HepG2 (cell line): ENCODE results near the gene ENTHD1. TPM values are rescaled to one million over a fixed set of nuclear protein-coding genes. Genes with fewer than 3 reads are reported as not detected.

Experiments used
- ATAC-seq: fragments of 200-7000 bp; cut with Tn5 transposase; 3 replicates; pipeline ENCODE4 v1.9.1; 2020; ENCODE audit warnings: mild to moderate bottlenecking, moderate library complexity
- BruUV-seq: library from RNA; stranded (reverse); fragments of 400-500 nt; replicated peaks from 2 replicates; lab custom pipeline; 2021; lab: Mats Ljungman, UMichigan
- CTCF ChIA-PET: fragments of 300-600 bp; formaldehyde crosslinking; extraction: SDS; loops from one replicate; lab custom pipeline; 2021; ENCODE audit warnings: low total read pairs, inconsistent platforms, low intra/inter-chr PET ratio; lab: Yijun Ruan, JAX
- POLR2A ChIA-PET: fragments of 350-600 bp; sonication (Branson Sonifier 250); formaldehyde crosslinking; loops from one replicate; lab custom pipeline; 2020; ENCODE audit warnings: antibody characterized with exemption, inconsistent platforms; lab: Yijun Ruan, JAX
- DNase-seq: peaks from one replicate; pipeline ENCODE4 v3.0.0-alpha.2; 2015; ENCODE audit warnings: low spot score
- FAIRE-seq: peaks from 3 replicates; lab custom pipeline; 2011; peaks lifted over from hg19 to GRCh38; lab: Jason Lieb, UNC
- H2AFZ ChIP-seq: one replicate; pipeline ENCODE4 v1.6.1; 2011; ENCODE audit warnings: low read length, inconsistent platforms
- H3K27ac ChIP-seq: fragments of 300-600 bp; 3 replicates; pipeline ENCODE4 v1.8.0; 2011; ENCODE audit warnings: mixed run types, mild to moderate bottlenecking, mixed read lengths, low read length, inconsistent platforms; ENCODE audit not compliant: insufficient read depth; ENCODE audit errors: extremely low read length
- H3K27me3 ChIP-seq, 2 experiments: fragments of 200-600 bp in 1 of 2; 2 replicates in 1 of 2; 3 replicates in 1 of 2; pipeline versions ENCODE4 v1.6.0 to v1.8.0; 2011; ENCODE audit warnings: low read length in 2 of 2, mild to moderate bottlenecking in 2 of 2, moderate library complexity in 2 of 2, inconsistent platforms in 1 of 2; ENCODE audit not compliant: insufficient read depth in 2 of 2, control insufficient read depth in 1 of 2
- H3K36me3 ChIP-seq, 2 experiments: fragments of 200-600 bp in 1 of 2; replicated peaks in 1 of 2; 2 replicates in 1 of 2; 3 replicates in 1 of 2; pipeline versions ENCODE4 v1.5.1 to v1.8.0; 2011; ENCODE audit warnings: low read length in 2 of 2, inconsistent platforms in 1 of 2; ENCODE audit not compliant: insufficient read depth in 2 of 2, control insufficient read depth in 1 of 2
- H3K4me1 ChIP-seq: 2 replicates; pipeline ENCODE4 v1.5.1; 2012; ENCODE audit warnings: low read length, inconsistent platforms; ENCODE audit not compliant: insufficient read depth
- H3K4me2 ChIP-seq: 2 replicates; pipeline ENCODE4 v1.6.0; 2011; ENCODE audit warnings: low read depth, low read length, inconsistent platforms
- H3K4me3 ChIP-seq, 3 experiments: fragments of 200-600 bp in 1 of 3; sonication (generic), shearing (Covaris generic) in 1 of 3; replicated peaks in 1 of 3; 2 replicates each; pipeline ENCODE4 v1.5.1; 2011 to 2016; ENCODE audit warnings: low read length in 3 of 3, inconsistent platforms in 2 of 3, low read depth in 2 of 3, mild to moderate bottlenecking in 2 of 3, control low read depth in 1 of 3, mixed read lengths in 1 of 3; ENCODE audit not compliant: insufficient read depth in 1 of 3
- H3K79me2 ChIP-seq: one replicate; pipeline ENCODE4 v1.6.1; 2011; ENCODE audit warnings: low read length, inconsistent platforms; ENCODE audit not compliant: insufficient read depth
- H3K9ac ChIP-seq: 2 replicates; pipeline ENCODE4 v1.6.0; 2011; ENCODE audit warnings: mild to moderate bottlenecking, low read depth, low read length, inconsistent platforms; ENCODE audit not compliant: insufficient read depth
- H3K9me3 ChIP-seq: 2 replicates; pipeline ENCODE4 v1.5.1; 2012; ENCODE audit warnings: mild to moderate bottlenecking, low read length
- H4K20me1 ChIP-seq: 2 replicates; pipeline ENCODE4 v1.6.0; 2011; ENCODE audit warnings: inconsistent platforms, mild to moderate bottlenecking, low read length, moderate library complexity; ENCODE audit not compliant: insufficient read depth
- BCL3 ChIP-seq: sonication (generic); formaldehyde crosslinking; IDR thresholded peaks from 2 replicates; pipeline ENCODE4 v1.5.1; 2020; ENCODE audit warnings: mild to moderate bottlenecking, missing genetic modification reagents, moderate library complexity
- CENPT ChIP-seq: sonication (generic); formaldehyde crosslinking; IDR thresholded peaks from 2 replicates; pipeline ENCODE4 v1.8.0; 2022; ENCODE audit warnings: low read depth, mild to moderate bottlenecking, moderate library complexity, missing genetic modification reagents
- ETS1 ChIP-seq: sonication (generic); formaldehyde crosslinking; IDR thresholded peaks from 2 replicates; pipeline ENCODE4 v1.4.0; 2020; ENCODE audit warnings: missing genetic modification reagents
- EZH2 ChIP-seq: conservative IDR thresholded peaks from 2 replicates; pipeline ENCODE4 v1.6.1; 2012; ENCODE audit warnings: mild to moderate bottlenecking, low read depth, low read length, moderate library complexity
- GZF1 ChIP-seq: sonication (generic); formaldehyde crosslinking; IDR thresholded peaks from 2 replicates; pipeline ENCODE4 v1.5.1; 2020; ENCODE audit warnings: mild to moderate bottlenecking, missing genetic modification reagents
- JARID2 ChIP-seq: sonication (generic); formaldehyde crosslinking; IDR thresholded peaks from 2 replicates; pipeline ENCODE4 v1.8.1; 2023; ENCODE audit warnings: missing genetic modification reagents, inconsistent platforms; ENCODE audit not compliant: insufficient replicate concordance
- JDP2 ChIP-seq: sonication (generic); formaldehyde crosslinking; IDR thresholded peaks from 2 replicates; pipeline ENCODE4 v1.8.1; 2022; ENCODE audit warnings: missing genetic modification reagents, borderline replicate concordance
- KDM5B ChIP-seq: sonication (generic); formaldehyde crosslinking; IDR thresholded peaks from 2 replicates; pipeline ENCODE4 v1.4.0; 2020; ENCODE audit warnings: missing genetic modification reagents, mild to moderate bottlenecking, borderline replicate concordance
- MZF1 ChIP-seq: sonication (generic); formaldehyde crosslinking; IDR thresholded peaks from 2 replicates; pipeline ENCODE4 v1.8.1; 2023; ENCODE audit warnings: mild to moderate bottlenecking, missing genetic modification reagents, borderline replicate concordance
- NFE2L1 ChIP-seq: sonication (generic); formaldehyde crosslinking; IDR thresholded peaks from 2 replicates; pipeline ENCODE4 v1.4.0; 2020; ENCODE audit warnings: missing genetic modification reagents, mild to moderate bottlenecking, borderline replicate concordance
- RNF219 ChIP-seq: sonication (generic); formaldehyde crosslinking; IDR thresholded peaks from 2 replicates; pipeline ENCODE4 v1.5.0; 2020; ENCODE audit warnings: mild to moderate bottlenecking, missing genetic modification reagents
- ZNF512 ChIP-seq: sonication (generic); formaldehyde crosslinking; IDR thresholded peaks from 2 replicates; pipeline ENCODE4 v1.4.0; 2020; ENCODE audit warnings: mild to moderate bottlenecking, missing genetic modification reagents
- ZNF552 ChIP-seq: sonication (generic); formaldehyde crosslinking; IDR thresholded peaks from 2 replicates; pipeline ENCODE4 v1.9.0; 2022; ENCODE audit warnings: missing genetic modification reagents, mild to moderate bottlenecking, borderline replicate concordance
- ZNF709 ChIP-seq: sonication (generic); formaldehyde crosslinking; IDR thresholded peaks from 2 replicates; pipeline ENCODE4 v1.5.0; 2020; ENCODE audit warnings: mild to moderate bottlenecking, missing genetic modification reagents
- WGBS: methylation state at CpG from one replicate; pipeline ENCODE4 v1.1.6; 2017; ENCODE audit warnings: low lambda C conversion rate; 5-methylcytosine and 5-hydroxymethylcytosine counted together
- in situ Hi-C: cut with HindIII; loops from 2 replicates; pipeline ENCODE4 v1.10.0; 2017; ENCODE audit warnings: low pct_unique_long_range_greater_than_20kb; ENCODE audit not compliant: extremely low pct_ligation_motif_present
- intact Hi-C: fragments of 100-400 bp; cut with micrococcal nuclease; formaldehyde crosslinking; loops from one replicate; pipeline ENCODE4 v1.10.0; 2022; ENCODE audit not compliant: unreplicated experiment
- polyA plus RNA-seq, 8 experiments: library from polyadenylated mRNA; depleted of rRNA in 3 of 8; stranded (reverse) in 7 of 8; unstranded in 1 of 8; fragments of >200 nt; fragmentation: Illumina TruSeq in 4 of 8; extraction: Trizol in 4 of 8; gene quantifications; 2 replicates each; pipeline versions ENCODE4 v1.2.1 to v1.2.3, GENCODE V29; 2011 to 2016; ENCODE audit warnings: low read depth in 4 of 8, missing spikeins in 1 of 8, mixed read lengths in 1 of 8; ENCODE audit not compliant: insufficient read depth in 1 of 8
- total RNA-seq, 5 experiments: library from RNA; depleted of rRNA; stranded (reverse); fragments of >200 nt; fragmentation: Illumina TruSeq; extraction: Trizol; gene quantifications; 2 replicates each; pipeline ENCODE4 v1.2.3, GENCODE V29; 2016; ENCODE audit warnings: low read depth in 1 of 5
- TF ChIP-seq, protein P1 (sequence below): sonication (generic); formaldehyde crosslinking; IDR thresholded peaks from 2 replicates; pipeline ENCODE4 v1.4.0; 2020; ENCODE audit warnings: missing genetic modification reagents

Gene ENTHD1
- total and polyA plus RNA-seq, 2 of the 13 experiments (the other 11 are each of a cell fraction or from before 2014, with no cell fraction given), result not detected

- ATAC-seq, result no peak
- no peak overlapping the region for H3K27ac ChIP-seq
- H3K4me3 ChIP-seq, result no peak overlapping the region
- H3K79me2 ChIP-seq, result no peaks in the 10 kb centered on the region
- no peak for FAIRE-seq
- no peaks in the 10 kb centered on the region for H3K36me3 ChIP-seq
- CTCF ChIA-PET, result no interaction called here
- no TSS peak for BruUV-seq
- no peak overlapping the region for H3K4me2 ChIP-seq
- H3K9ac ChIP-seq, result no peak overlapping the region
- no peaks in the 10 kb centered on the region for H3K4me1 ChIP-seq
- 0% methylated on average over 1 of the region's 1 CpG for WGBS
- H4K20me1 ChIP-seq, result no peaks in the 10 kb centered on the region
- H2AFZ ChIP-seq, result no peak overlapping the region
- intact Hi-C loops (no loop called here), in situ Hi-C loops (no loop called here)
- no peaks in the 10 kb centered on the region for H3K9me3 ChIP-seq
- POLR2A ChIA-PET, result no interaction called here
- DNase-seq, result no peak
- no peaks in the 10 kb centered on the region for H3K27me3 ChIP-seq
- TF ChIP-seq KDM5B (CRISPR knock-in tag) (no peak), GZF1 (no peak), RNF219 (CRISPR knock-in tag) (no peak), BCL3 (CRISPR knock-in tag) (no peak), JDP2 (CRISPR knock-in tag) (no peak), CENPT (CRISPR knock-in tag) (no peak), JARID2 (CRISPR knock-in tag) (no peak), ZNF512 (no peak), ZNF709 (no peak), EZH2 (no peak), ZNF552 (CRISPR knock-in tag) (no peak), ETS1 (CRISPR knock-in tag) (no peak), MZF1 (CRISPR knock-in tag) (no peak), NFE2L1 (no peak)
- TF ChIP-seq, protein P1, sequence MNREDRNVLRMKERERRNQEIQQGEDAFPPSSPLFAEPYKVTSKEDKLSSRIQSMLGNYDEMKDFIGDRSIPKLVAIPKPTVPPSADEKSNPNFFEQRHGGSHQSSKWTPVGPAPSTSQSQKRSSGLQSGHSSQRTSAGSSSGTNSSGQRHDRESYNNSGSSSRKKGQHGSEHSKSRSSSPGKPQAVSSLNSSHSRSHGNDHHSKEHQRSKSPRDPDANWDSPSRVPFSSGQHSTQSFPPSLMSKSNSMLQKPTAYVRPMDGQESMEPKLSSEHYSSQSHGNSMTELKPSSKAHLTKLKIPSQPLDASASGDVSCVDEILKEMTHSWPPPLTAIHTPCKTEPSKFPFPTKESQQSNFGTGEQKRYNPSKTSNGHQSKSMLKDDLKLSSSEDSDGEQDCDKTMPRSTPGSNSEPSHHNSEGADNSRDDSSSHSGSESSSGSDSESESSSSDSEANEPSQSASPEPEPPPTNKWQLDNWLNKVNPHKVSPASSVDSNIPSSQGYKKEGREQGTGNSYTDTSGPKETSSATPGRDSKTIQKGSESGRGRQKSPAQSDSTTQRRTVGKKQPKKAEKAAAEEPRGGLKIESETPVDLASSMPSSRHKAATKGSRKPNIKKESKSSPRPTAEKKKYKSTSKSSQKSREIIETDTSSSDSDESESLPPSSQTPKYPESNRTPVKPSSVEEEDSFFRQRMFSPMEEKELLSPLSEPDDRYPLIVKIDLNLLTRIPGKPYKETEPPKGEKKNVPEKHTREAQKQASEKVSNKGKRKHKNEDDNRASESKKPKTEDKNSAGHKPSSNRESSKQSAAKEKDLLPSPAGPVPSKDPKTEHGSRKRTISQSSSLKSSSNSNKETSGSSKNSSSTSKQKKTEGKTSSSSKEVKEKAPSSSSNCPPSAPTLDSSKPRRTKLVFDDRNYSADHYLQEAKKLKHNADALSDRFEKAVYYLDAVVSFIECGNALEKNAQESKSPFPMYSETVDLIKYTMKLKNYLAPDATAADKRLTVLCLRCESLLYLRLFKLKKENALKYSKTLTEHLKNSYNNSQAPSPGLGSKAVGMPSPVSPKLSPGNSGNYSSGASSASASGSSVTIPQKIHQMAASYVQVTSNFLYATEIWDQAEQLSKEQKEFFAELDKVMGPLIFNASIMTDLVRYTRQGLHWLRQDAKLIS (CRISPR knock-in tag), result no peak
These were observed 19.6 kb downstream of the ENTHD1 start for GRCh38 chr22:39873965-39874364.
